Retina (tissue), 1 donor: ENCODE measurements around the gene CPXCR1.
"Not testable (repeated sequence)": the region's sequence is repeated elsewhere in the genome, so short reads cannot be mapped to it uniquely, and the experiment has no call there.

Experiments
- DNase-seq: peaks from one replicate; pipeline ENCODE4 v3.0.0-alpha.2; 2016

CPXCR1 gene

GRCh38 chrX:88746925-88747324 lies at the start of gene CPXCR1:
TSS of gene CPXCR1 (plus strand) at chrX:88747225. CDS start at chrX:88753415, 6,190 bp downstream.
- no peak for DNase-seq

GRCh38 chrX:88735835-88736234 lies 11.2 kb upstream of the CPXCR1 start:
- no peak for DNase-seq

- DNase-seq = not testable (repeated sequence)
Observed at GRCh38 chrX:88746215-88746614, 810 bp upstream of the CPXCR1 start.

- not testable (repeated sequence) for DNase-seq
Observed at GRCh38 chrX:88752339-88752738, 5.3 kb downstream of the CPXCR1 start.

- DNase-seq = no peak
Observed at GRCh38 chrX:88789825-88790224, 42.8 kb downstream of the CPXCR1 start.
